Epithelial cell of esophagus (primary cell): Measurements from ENCODE around the gene ZCCHC14.
"Not testable (repeated sequence)": the region's sequence is repeated elsewhere in the genome, so short reads cannot be mapped to it uniquely, and the experiment has no call there.

Experiments
- DNase-seq: peaks from one replicate; pipeline ENCODE4 v3.0.0; 2010; ENCODE audit warnings: low read depth
- H3K4me3 ChIP-seq: 2 replicates; pipeline ENCODE4 v1.5.1; 2011; ENCODE audit warnings: mild to moderate bottlenecking, low read length, control low read depth
- TF ChIP-seq, protein P1 (sequence below): IDR thresholded peaks from 2 replicates; pipeline ENCODE4 v1.5.1; 2011; ENCODE audit warnings: low read depth, mild to moderate bottlenecking, low read length, control low read depth, inconsistent platforms; ENCODE audit not compliant: insufficient read depth; ENCODE audit errors: missing control alignments

Gene ZCCHC14

DNA sequence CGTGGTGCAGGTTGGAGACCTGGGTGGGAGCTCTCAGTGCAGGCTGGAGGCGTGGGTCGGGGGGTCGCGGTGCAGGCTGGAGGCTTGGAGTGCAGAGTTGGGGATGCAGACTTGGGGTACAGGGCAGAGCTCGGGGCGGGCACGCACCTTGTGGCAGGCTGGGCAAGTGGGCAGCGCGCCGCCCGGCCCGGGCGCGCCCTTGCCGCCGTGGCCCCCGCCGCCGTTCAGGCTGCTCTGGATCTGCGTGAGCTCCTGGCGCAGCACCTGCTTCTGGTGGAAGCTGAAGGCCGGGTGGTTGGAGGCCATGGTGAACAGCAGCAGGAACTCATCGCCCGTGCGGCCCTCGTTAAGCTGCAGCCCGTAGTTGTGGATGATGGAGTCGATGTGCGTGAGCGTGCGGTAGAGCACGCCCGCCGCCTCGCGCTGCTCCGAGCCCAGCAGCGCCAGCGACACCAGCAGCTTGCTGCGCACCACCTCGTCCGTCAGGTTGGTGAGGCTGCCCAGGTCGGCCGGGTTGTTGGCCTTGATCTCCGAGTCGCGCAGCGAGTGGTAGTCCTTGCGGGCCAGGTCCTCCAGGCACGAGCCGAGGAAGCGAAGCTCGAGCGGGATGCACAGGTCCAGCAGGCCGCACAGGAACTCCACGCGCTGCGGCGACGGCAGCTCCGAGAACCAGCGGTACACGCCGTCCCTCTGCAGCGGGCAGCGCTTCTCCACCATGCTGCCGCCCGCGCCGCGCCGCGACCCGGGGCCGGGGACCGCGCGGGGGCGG is 1.1 kb downstream of the ZCCHC14 start:
- H3K4me3 ChIP-seq = peak overlapping the region; percentile 32
- TF ChIP-seq, protein P1, sequence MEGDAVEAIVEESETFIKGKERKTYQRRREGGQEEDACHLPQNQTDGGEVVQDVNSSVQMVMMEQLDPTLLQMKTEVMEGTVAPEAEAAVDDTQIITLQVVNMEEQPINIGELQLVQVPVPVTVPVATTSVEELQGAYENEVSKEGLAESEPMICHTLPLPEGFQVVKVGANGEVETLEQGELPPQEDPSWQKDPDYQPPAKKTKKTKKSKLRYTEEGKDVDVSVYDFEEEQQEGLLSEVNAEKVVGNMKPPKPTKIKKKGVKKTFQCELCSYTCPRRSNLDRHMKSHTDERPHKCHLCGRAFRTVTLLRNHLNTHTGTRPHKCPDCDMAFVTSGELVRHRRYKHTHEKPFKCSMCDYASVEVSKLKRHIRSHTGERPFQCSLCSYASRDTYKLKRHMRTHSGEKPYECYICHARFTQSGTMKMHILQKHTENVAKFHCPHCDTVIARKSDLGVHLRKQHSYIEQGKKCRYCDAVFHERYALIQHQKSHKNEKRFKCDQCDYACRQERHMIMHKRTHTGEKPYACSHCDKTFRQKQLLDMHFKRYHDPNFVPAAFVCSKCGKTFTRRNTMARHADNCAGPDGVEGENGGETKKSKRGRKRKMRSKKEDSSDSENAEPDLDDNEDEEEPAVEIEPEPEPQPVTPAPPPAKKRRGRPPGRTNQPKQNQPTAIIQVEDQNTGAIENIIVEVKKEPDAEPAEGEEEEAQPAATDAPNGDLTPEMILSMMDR = no peak
- DNase-seq = peak; percentile 42

DNA sequence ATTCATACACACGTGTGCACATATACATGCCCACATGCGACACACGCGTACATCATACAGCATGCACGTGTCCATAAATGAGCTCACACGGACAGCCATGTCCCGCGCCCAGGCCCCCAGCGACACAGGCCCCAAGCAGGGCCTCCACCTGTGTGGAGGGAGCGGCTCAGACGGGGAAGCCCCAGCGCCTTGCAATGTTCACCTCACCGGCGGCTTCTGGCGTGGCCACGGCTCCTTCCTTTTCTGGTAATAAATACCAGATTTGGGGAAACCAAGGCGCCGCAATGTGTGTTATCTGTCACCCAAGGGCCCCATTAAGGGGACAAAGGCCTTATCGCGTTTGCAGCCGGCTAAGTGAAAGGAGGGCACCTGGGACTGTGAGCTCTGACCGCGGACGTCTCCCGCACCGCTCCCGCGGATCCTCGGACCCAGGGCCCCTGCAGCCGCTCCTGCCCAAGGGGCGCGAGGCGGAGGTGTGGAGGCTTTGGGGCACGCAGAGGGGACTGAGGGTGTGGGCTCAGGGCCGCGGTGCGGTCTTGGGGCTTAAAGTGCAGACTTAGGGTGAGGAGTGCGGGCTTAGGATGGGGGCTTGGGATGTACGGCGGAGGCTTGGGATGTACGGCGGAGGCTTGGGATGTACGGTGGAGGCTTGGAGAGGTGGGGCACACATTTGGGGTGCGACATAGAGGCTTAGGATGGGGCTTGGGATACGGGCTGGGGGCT is 1.9 kb downstream of the ZCCHC14 start:
- DNase-seq = peak; percentile 58
- peak overlapping the region; percentile 32 for H3K4me3 ChIP-seq

DNA sequence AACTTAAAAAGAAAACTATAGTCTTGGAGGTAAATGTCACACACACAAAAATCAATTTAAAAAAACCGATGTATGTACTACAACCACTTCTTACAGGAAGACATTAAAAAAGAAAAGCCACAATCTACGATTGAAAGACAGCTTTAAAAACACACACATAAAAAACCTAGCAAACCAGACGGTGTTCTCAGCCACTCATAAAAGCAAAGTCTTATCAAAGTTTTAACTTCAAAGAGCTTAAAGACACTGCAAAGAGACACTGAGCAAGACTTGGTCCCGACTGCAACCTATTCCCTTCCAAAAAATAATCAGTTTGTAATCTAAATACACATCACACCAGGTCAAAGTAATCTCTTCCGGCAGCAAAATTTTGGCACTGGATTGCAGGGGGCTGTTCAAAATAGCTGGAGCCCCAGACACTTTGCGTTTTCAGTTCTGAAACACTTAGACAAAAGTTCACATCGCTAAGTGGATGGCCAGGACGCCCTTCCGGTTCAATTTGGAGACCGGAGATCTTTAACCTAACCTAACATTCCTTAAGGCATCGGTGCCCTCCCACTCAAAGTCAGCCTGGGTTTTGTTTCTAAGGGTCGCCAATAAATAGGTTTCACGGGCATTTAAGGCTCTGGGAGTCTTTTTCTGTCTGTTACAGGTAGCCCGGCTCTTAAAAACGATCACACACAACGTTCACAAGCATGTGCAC is 2.6 kb downstream of the ZCCHC14 start:
- no peak for DNase-seq
- TF ChIP-seq, protein P1 = no peak
- peak overlapping the region; percentile 32 for H3K4me3 ChIP-seq

DNA sequence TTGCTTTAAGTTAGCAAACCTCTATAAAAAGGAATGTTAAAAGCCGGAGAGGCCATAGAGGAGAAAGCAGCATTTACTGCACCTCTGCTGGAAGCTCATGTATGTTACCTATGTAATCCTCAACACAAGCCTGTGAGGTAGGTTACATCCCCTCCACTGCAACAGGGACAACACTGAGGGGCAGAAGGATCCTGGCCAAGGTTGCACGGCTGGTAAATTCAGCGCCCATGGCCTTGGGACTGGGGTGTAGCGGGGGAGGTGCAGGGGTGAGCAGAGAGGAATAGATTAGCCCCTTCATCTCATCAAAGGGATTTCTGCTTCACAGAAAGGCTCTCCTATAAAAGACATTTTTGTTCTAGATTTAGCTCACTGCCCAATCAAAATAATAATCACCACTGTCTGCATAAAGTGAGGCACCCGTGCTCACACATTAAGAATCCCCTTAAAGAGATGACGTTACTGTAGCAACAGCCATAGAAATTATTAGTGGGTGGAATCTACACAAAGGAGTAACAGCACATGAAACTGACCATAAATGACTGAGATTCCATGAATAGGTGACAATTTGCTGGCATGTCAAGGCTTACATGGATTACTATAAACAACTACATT is 3.3 kb downstream of the ZCCHC14 start:
- peak overlapping the region; percentile 32 for H3K4me3 ChIP-seq
- DNase-seq = no peak
- TF ChIP-seq, protein P1 = no peak

DNA sequence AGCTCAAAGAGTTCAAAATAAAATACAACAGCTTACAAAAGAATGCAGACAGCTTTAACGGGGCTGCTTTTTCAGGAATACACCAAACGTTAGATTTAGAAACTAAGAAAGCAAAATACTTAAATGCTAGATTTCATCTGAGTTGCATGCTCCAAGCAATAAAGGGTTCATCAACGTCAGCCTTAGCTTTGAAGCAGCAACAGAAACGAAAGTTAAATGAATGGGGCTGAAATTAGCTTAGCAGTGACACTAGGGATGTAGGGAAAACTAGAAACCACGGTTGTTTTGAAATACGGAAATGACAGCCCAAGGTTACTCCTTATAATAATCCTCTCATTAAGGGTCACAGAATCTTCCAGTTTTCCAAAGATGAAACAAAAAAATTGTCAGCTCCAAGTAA is 3.9 kb downstream of the ZCCHC14 start:
- not testable (repeated sequence) for DNase-seq, H3K4me3 ChIP-seq

DNA sequence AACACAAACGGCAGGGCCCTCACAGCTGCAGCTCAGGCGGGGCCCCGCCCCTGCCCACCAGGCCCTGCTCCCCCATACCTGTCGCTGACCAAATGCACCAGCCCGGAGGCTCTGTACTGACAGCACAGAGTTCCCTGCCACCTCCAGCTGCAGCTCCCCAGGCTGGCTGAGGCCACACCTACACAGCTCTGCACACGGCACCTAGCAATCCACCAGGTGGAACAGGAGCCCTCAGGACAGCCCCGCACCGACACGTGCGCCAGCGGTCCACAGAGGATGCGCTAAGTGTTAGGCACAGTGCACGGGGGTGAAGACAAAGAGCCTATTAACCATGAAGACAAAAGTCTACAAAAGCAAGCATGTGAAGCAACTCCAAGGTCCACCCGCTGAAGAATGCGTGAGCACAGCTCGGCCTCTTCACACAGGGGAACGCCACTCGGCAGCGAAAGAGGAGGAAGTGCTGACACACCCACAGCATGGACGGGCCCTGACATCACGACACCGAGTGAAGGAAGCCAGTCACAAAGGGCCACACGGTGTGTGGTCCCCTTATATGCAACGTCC is 5.4 kb downstream of the ZCCHC14 start:
- peak overlapping the region; percentile 48 for H3K4me3 ChIP-seq
- DNase-seq = peak; percentile 86
- TF ChIP-seq, protein P1 = peak; percentile 5

DNA sequence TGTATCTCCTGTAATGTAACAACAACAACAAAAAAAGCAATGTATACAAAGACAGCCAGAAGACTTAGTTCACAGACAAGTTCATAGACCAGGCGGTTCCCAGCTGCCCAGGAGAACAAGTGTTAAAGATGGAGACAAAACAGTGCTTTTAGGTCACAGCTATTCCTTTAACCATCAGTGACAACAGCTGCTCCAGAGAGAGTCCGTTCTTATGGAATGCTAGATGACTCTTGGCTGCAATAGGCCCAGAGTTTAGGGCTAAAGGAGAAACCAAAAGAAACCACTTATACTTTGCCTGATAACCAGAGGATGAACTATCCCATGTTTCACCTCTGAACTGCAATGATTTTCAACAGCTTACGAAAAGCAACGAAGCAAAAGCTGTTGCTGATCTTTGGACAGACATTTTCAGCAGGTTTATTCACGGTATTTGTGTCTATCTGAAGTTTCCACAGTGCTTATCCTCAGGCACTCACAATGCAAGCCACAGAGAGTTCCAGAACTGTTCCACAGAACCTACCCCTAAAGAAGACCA is 6.0 kb downstream of the ZCCHC14 start:
- TF ChIP-seq, protein P1 = no peak
- DNase-seq = no peak
- no peak overlapping the region for H3K4me3 ChIP-seq
